SK-N-MC (cell line): ENCODE results near the gene SLC15A3.

Source experiments
- DNase-seq: peaks from one replicate; pipeline ENCODE4 v3.0.0-alpha.2; 2011; ENCODE audit warnings: low read depth, low spot score
- H3K27ac ChIP-seq: fragments of 200-600 bp; sonication (generic); 2 replicates; pipeline ENCODE4 v1.5.1; 2016; ENCODE audit warnings: mixed run types
- H3K36me3 ChIP-seq: fragments of 200-600 bp; sonication (generic); 2 replicates; pipeline ENCODE4 v1.6.1; 2017; ENCODE audit warnings: antibody characterized with exemption, low read length, mixed read lengths; ENCODE audit not compliant: insufficient read depth
- H3K4me3 ChIP-seq: fragments of 200-600 bp; sonication (generic); 2 replicates; pipeline ENCODE4 v1.5.1; 2016
- H3K9ac ChIP-seq: fragments of 200-600 bp; sonication (generic); 2 replicates; pipeline ENCODE4 v1.8.0; 2017; ENCODE audit warnings: mixed run types, mixed read lengths; ENCODE audit not compliant: insufficient read length
- H3K9me3 ChIP-seq: fragments of 200-600 bp; sonication (generic); 2 replicates; pipeline ENCODE4 v1.6.1; 2017; ENCODE audit warnings: low read depth, mild to moderate bottlenecking, antibody characterized with exemption, low read length, moderate library complexity, mixed read lengths
- EZH2 ChIP-seq: fragments of 200-600 bp; sonication (generic); IDR thresholded peaks from one replicate; pipeline ENCODE4 v1.6.1; 2017; ENCODE audit warnings: antibody characterized with exemption
- FOXP2 ChIP-seq: optimal IDR thresholded peaks from 2 replicates; pipeline ENCODE3; 2011; ENCODE audit warnings: mild to moderate bottlenecking, moderate library complexity; ENCODE audit not compliant: insufficient read depth; ENCODE audit errors: extremely low read length, control extremely low read depth
- POLR2AphosphoS5 ChIP-seq: IDR thresholded peaks from 2 replicates; pipeline ENCODE4 v1.6.1; 2012; ENCODE audit warnings: mild to moderate bottlenecking, low read depth, low read length, borderline replicate concordance

Gene SLC15A3

GRCh38 chr11:60946601-60947264 lies 5.2 kb downstream of the SLC15A3 start:
- no peaks in the 10 kb centered on the region for H3K36me3 ChIP-seq
- DNase-seq = no peak
- H3K4me3 ChIP-seq = no peak overlapping the region
- TF ChIP-seq POLR2AphosphoS5 = no peak
- no peak for TF ChIP-seq EZH2
- no peak for TF ChIP-seq FOXP2
- no peak overlapping the region for H3K27ac ChIP-seq
- no peaks in the 10 kb centered on the region for H3K9me3 ChIP-seq
- no peak overlapping the region for H3K9ac ChIP-seq

GRCh38 chr11:60945295-60945667 lies 6.7 kb downstream of the SLC15A3 start:
- no peak for DNase-seq
- Histone ChIP-seq H3K27ac (no peak overlapping the region), H3K36me3 (no peaks in the 10 kb centered on the region), H3K9ac (no peak overlapping the region), H3K4me3 (no peak overlapping the region), H3K9me3 (no peaks in the 10 kb centered on the region)
- TF ChIP-seq EZH2 = no peak
- TF ChIP-seq FOXP2 = no peak
- TF ChIP-seq POLR2AphosphoS5 = no peak

- Histone ChIP-seq H3K9ac (no peak overlapping the region), H3K4me3 (no peak overlapping the region), H3K36me3 (no peaks in the 10 kb centered on the region), H3K9me3 (no peaks in the 10 kb centered on the region), H3K27ac (no peak overlapping the region)
- TF ChIP-seq POLR2AphosphoS5 = no peak
- TF ChIP-seq FOXP2 = no peak
- TF ChIP-seq EZH2 = no peak
- DNase-seq = no peak
Observed at GRCh38 chr11:60944490-60945294, 7.3 kb downstream of the SLC15A3 start.

- Histone ChIP-seq H3K4me3 (no peak overlapping the region), H3K27ac (no peak overlapping the region), H3K36me3 (no peaks in the 10 kb centered on the region), H3K9ac (no peak overlapping the region), H3K9me3 (no peaks in the 10 kb centered on the region)
- no peak for TF ChIP-seq EZH2
- TF ChIP-seq POLR2AphosphoS5 = no peak
- TF ChIP-seq FOXP2 = no peak
- DNase-seq = no peak
Observed at GRCh38 chr11:60942970-60943565, 8.9 kb downstream of the SLC15A3 start.

GRCh38 chr11:60942219-60942618 lies 9.8 kb downstream of the SLC15A3 start:
- DNase-seq = no peak
- Histone ChIP-seq H3K9me3 (no peaks in the 10 kb centered on the region), H3K4me3 (no peak overlapping the region), H3K9ac (no peak overlapping the region), H3K36me3 (no peaks in the 10 kb centered on the region), H3K27ac (no peak overlapping the region)
- TF ChIP-seq FOXP2 = no peak
- TF ChIP-seq POLR2AphosphoS5 = no peak
- no peak for TF ChIP-seq EZH2

GRCh38 chr11:60941371-60942119 lies 10.4 kb downstream of the SLC15A3 start:
- TF ChIP-seq FOXP2 (no peak), POLR2AphosphoS5 (no peak), EZH2 (no peak)
- no peak overlapping the region for H3K4me3 ChIP-seq
- H3K36me3 ChIP-seq = no peaks in the 10 kb centered on the region
- H3K9me3 ChIP-seq = no peaks in the 10 kb centered on the region
- H3K27ac ChIP-seq = no peak overlapping the region
- H3K9ac ChIP-seq = no peak overlapping the region
- no peak for DNase-seq

GRCh38 chr11:60939855-60940254 lies 12.1 kb downstream of the SLC15A3 start:
- no peak for DNase-seq
- Histone ChIP-seq H3K9me3 (no peaks in the 10 kb centered on the region), H3K4me3 (no peak overlapping the region), H3K36me3 (no peaks in the 10 kb centered on the region), H3K9ac (no peak overlapping the region), H3K27ac (no peak overlapping the region)
- no peak for TF ChIP-seq FOXP2
- no peak for TF ChIP-seq POLR2AphosphoS5
- TF ChIP-seq EZH2 = no peak

GRCh38 chr11:60939301-60939700 lies 12.7 kb downstream of the SLC15A3 start:
- no peaks in the 10 kb centered on the region for H3K9me3 ChIP-seq
- no peaks in the 10 kb centered on the region for H3K36me3 ChIP-seq
- no peak for TF ChIP-seq FOXP2
- H3K27ac ChIP-seq = no peak overlapping the region
- H3K4me3 ChIP-seq = no peak overlapping the region
- no peak overlapping the region for H3K9ac ChIP-seq
- DNase-seq = no peak
